GM18873 (cell line): Measurements from ENCODE around the gene EVA1A.

Source experiments
- ATAC-seq: cut with Tn5 transposase; IDR thresholded peaks from one replicate; pipeline ENCODE4 v1.9.1; 2021; ENCODE audit warnings: mild to moderate bottlenecking, moderate library complexity, moderate number of reproducible peaks; ENCODE audit not compliant: unreplicated experiment, low FRiP score

EVA1A gene

DNA sequence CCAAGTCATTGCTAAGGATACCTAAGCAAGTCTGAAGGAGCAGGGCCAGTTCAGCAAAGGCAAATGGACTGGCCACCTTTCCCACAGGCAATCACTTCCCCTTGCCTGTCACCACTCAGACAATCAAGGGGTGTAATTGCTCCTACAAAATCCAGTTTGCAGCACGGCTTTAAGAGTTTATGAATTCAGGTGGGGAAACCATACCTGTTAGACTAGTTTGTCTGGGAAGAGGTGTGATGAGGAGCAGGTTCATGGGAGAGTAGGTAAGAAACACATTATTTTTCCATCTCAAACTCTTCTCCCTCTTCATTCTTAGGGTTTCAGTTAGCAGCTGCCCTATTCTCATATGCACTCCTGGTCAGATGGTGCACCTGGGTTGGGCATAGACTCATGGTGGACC, 102.5 kb downstream of the EVA1A start:
- no peak for ATAC-seq

DNA sequence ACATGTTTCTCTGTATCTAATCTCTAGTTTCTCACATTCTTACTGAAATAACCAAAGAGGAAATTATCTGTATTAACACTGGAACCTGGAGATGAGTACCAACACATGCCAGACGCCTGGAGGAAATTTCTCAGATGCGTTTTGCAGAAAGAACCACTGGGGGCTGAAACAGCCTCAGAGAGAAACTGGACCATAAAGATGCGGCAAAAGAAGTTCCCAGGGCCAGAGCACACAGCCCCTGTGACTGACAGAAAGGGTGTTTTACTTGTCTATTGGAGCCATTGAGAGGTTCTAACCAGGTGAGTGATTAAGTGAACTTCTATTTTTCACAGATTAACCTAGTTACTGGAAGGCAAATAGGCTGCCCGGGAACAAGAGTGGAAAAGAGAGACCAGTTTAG, 103.9 kb downstream of the EVA1A start:
- no peak for ATAC-seq

DNA sequence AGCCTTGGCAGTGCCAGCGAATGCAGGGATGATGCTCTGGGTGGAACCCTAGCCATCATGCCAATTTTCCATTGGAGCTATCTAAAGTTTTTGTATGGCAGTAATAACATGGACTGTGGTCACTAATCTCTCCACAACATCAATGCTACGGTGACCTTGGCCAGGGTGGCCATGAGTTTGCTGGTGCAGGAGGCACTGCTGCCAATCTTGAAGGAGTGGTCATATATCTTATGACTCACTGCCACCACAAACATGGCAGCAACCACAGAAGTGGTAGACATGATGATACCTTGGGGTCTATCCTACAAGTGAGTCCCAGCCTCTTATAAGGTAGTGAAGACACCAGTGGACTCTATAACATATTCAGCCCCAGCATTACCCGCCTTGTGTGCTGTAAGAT, 104.6 kb downstream of the EVA1A start:
- no peak for ATAC-seq

DNA sequence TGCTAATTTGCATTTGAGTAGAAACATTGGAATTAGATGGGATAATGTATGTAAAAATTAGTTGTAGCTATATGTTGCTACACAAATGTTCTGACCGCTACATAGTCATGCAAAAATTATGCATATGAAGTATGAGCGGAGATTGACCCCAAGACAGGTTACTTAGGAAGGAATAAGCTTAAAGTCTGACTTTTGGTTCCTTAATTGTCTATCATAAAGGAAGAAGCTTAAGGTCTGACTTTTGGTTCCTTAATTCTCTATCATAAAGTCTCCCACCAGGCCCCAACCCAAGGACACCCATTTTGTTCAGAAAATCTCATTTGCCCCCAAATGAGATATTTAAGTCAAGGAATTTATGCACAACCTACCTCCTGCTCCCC, 106.5 kb downstream of the EVA1A start:
- ATAC-seq = no peak

DNA sequence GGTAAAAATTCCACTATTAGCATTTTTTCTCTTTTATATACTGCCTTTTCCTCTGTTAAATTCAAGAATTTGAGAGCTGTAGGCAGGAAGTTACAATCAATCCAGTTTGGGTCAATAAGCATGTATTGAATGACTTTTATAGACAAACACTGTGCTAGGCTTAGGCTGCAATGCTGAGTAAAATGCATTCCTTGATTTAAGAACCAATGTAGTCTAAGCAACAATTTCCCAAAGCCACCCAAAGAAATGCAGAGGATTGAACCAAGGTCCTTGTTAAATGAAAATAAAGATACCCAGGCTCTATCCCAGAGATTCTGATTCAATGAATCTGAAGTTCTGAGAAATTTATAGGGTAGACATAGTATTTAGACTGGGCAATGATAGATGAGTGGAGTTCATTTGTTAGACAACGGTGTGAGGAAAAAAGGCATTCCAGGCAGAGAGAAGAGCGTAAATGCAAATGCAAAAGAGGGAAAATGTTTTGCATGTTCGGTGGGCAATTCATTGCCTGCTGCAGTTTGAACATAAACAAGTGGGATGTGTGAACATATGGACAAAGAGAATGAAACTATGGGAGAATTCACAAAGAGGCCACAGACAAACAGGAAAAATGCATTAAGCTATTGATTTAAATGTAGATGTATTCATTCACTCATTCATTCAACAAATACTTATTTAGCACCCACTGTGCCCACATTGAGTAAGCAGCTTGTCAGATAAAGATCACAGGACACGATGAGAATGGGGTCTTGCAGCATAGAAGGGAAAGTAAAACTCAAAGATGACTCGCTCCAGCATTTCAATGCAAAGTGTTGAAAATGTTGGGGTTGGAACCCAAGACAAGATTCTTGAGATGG, 107.1 kb downstream of the EVA1A start:
- no peak for ATAC-seq

DNA sequence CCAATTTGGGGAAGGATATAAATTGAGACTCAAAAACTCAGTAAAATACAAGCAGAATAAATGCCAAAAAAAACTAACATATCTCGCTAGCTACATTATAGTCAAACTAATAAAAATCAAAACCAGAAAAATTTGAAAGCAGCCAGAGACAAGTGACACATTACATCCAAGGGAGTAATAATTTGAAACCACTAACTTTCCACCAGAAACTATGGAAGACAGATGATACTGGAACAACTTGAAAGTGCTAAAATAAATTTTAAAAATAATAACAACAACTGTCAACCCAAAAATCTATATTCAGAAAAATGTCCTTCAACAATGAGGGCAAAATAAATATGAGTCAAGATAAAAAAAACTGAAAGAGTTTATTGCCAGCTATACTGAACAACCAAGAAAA, 110.7 kb downstream of the EVA1A start:
- no peak for ATAC-seq

DNA sequence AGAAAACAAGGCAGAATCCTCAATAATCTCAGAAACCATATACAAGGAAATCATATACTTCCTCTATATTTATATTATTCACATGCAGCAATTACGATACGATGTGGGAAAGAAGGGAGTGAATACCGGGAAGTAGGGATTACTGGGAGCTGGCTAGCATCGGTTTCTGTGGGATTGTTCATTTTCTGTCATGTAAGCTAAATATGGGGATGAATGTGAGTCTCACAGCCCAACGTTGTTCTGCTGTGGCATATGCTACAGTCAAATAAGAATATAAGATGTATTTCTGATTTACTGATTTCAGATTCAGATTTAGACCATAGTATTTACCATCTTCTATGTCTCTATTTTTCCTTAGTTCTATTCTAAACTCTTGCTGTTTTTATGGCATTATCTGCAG, 113.6 kb downstream of the EVA1A start:
- ATAC-seq = no peak
